Stimulated activated CD8-positive, alpha-beta memory T cell treated with anti-CD3 and anti-CD28 coated beads, Interleukin-7, amount 100 ng/mL, for 1 hour (primary cell): ENCODE results near the gene PPP1R3D.
"Not testable (repeated sequence)": the region's sequence is repeated elsewhere in the genome, so short reads cannot be mapped to it uniquely, and the experiment has no call there.

Experiments used
- DNase-seq, 2 donors: peaks; one replicate each; pipeline ENCODE4 v3.0.0-alpha.2; 2020; ENCODE audit warnings: low read depth in 2 of 2

Gene PPP1R3D, protein sequence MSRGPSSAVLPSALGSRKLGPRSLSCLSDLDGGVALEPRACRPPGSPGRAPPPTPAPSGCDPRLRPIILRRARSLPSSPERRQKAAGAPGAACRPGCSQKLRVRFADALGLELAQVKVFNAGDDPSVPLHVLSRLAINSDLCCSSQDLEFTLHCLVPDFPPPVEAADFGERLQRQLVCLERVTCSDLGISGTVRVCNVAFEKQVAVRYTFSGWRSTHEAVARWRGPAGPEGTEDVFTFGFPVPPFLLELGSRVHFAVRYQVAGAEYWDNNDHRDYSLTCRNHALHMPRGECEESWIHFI

DNA sequence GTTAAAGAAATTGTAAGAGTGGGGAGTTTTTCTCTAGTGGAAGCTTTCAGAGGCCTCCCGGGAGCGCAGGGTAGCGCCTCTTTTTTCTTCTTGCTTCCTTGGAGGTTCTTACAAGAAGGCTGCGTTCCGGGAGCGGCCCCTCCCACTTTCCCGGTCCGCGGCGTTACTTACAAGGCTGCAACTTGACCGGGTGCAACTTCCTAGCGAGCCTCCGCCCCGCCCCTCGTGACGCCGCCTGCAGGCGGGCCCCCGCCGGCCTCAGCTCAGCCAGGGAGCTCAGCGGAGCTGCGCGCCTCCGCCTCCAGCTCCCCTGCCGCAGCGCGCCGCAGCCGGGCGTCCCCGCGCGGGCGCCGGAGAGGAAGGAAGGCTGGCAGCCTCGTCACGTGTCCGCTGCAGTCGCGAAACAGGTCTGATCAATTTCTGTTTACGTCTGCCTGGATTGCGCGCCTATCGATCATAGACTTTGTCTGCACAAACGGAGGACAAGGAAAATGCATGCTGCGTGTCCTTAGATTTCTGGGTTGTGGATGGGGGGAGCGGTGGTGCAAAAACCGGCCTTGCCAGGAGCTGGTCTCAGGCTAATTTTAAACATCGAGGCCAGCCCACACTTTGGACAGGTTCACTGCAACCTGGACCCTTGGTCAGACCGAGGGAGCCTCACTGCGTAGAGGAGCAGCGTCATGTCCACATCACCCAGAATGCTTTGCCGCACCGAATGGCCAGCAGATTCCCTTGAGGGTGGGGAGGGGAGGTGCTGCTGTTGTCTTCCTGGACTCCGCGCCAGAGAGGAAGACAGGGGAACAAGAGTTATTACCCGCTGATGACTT is at the start of gene PPP1R3D, which contains the start of gene FAM217B:
TSS of gene PPP1R3D (minus strand) at position 177 of the 827 bp plus-strand sequence. CDS start 374 bp downstream, outside the sequence.
TSS of gene FAM217B (plus strand) at position 261 of the 827 bp plus-strand sequence. CDS start 3,555 bp downstream, outside the sequence.
- DNase-seq, result peak; percentile 73 to 82

DNA sequence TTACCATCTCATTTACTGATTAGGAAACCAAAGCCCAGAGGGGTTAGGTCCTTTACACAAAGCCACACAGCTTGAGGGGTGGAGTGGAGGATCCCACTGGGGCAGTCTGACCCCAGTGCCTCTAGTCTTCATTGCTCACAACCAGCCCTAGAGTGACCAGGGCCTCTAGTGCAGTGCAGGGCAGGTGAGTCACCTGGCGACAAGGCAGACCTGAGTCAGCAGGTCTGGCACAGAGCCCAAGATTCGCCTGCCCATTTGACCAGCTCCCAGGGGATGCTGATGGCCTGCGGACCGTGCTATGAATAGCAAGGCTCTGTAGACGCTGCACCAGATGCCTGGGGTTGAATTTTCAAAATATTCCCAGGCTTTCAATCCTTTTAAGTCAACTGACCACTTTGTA is 48.0 kb upstream of the PPP1R3D start:
- DNase-seq, result no peak

DNA sequence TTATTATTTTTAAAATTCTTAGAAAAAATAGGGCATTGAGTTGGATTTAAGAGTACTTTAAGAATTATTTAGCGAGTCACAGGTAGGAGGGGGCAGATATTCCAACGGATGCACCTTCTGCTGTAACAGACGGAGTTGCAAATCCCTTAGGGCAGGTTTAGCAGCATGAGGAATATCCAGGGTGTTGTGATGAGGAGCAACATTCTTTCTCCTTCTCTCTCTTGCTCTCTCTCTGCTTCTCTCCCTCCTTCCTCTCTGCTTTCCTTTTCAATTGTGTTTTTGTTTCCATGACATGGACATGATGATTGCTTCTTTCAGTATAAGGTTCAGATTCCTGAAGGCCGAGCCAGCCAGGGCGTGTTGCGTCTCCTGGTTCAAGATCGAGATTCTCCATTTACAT is 47.0 kb upstream of the PPP1R3D start:
- no peak for DNase-seq

DNA sequence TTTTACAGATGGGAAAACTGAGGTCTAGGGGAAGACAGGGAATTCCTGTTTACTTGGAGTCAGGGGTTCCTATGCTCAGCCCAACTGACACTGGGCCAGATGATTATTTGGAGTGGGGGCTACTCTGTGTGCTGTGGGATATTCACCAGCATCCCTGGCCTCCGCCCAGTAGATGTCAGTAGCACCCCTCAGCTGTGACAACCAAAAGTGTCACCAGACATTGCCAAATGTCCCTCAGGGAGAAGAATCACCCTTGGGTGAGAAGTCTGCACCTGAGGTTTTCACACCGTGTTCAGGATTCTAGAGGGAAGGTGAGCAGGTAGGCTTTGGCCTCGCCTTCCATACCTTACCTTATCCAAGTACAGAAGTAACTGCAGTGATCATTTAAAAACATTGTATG is 45.8 kb upstream of the PPP1R3D start:
- no peak for DNase-seq

DNA sequence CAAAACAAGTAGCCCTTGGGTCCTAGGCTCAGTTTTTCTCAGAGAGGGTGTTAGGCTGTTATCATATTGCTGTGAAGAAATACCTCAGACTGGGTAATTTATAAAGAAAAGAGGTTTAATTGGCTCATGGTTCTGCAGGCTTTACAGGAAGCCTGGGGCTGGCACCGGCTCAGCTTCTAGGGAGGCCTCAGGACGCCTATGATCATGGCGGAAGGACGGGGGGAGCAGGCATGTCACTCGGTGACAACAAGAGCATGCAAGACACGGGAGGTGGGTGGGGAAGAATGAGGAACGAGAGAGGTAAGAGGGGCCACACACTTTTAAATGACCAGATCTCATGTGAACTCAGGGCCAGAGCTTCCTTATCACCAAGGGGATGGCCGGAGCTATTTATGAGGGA is 45.1 kb upstream of the PPP1R3D start:
- DNase-seq, result no peak

DNA sequence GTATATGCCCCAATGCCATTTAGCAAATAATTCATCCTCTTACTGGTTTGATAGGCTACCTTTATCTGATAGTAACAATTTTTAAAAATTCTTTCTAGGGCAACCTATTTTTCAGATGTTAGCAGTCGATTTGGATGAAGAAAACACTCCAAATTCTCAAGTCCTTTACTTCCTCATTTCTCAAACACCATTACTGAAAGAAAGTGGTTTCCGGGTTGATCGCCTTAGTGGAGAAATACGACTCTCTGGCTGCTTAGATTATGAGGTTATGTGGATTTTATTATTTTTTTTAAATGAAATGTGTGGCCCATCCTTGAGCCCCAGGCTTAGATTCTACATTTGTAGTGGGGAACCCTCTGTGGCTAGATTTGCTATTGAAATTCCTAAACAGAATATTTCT is 44.4 kb upstream of the PPP1R3D start:
- no peak for DNase-seq

DNA sequence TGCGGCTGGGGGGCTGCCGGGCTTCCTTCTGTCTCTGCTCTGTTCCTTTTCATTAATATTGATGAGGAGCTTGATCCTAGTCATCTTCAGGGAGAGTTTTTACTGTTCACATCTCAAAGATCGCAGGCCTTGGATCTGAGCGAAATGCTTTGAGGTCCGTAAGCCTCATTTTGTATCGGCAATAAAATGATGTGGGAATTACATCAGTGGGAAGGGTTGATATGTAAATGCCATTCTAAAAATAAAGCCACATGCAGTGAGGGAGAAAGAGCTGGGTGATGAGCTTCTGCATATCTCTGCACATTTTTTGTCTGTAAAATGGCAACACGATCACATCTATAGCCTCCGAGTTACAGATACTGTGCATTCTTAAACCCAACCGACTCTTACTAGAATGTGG is 43.0 kb upstream of the PPP1R3D start:
- no peak for DNase-seq

DNA sequence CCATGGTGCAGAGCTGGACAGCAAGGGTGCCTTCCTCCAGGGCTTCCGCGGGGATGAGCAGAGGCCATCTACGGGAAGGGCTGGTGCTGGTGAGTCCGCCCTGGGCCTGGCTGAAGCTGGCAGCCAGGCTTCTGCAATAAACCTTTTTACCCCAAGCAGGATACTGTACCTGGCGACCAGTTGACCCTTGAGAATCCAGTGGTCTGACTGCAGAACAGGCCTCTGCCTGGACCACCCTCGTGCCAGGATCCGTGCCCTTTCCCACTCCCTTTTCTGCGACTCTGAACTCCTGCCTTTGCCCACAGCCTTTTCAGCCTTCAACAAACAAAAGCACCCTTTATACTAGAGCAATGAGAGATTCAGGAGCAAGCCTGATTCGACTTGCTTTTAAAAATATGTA is 37.0 kb upstream of the PPP1R3D start:
- DNase-seq, result no peak

DNA sequence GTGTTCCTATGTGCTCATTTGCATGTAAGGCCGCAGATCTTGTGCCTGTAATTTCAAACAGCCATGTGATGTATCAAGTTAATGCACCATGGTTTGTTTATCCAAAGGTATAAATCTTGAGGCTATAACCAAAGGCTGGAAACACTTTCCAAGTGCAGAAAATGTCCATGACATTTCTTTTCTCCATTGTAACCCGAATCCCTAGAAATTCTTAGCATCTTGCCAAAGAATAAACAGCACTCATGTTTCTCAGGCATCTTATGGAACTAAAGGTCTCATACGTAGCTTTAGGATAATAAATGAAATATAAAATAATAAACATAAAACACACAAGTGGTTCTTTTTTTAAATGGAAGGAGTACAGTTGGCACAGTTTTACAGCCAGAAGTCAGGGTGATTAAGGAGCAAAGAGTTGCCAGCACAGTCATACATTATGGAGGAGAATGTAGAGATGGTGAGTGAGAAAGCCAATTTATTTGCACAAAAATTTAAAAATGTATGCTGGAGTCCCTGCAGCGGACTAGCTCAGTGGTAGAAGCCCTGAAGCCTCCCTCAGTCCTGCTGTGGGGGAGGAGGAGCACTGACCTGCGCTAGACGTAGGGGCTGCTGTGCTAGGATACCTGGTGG is 36.2 kb upstream of the PPP1R3D start:
- DNase-seq, result no peak

DNA sequence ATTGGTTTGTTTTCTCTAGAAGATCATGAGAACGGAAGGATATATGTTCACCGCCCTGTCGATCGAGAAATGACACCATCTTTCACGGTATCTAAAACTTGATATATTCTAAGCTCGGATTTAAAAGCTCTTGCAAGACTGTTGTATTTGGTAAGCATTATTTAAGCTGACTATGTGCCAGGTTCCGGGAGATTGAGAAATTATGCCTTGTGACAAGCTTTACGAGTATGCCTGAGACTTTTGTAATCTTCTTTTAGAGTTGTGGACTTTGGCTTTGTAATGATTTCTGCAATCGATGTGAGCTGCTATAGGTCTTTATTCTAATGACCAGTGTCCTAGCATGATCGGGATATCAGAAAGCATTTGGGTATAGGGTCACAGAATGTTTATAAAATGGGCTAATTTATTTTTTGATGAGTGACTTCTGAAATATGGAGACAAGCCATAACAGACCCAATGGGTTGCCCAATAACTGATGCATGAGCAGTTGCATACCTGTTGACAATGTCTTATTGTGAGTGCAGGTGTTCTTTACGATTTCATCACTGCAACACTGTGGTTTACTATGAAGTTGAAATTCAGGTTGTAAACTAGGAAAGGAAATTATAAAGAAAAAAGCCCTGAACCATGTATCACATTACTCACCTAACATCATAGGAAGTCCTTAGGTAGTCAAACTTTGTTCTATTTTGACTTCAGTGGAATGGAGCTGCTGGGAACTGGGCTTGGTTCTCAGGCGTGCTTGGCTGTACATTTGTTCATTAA is 32.1 kb upstream of the PPP1R3D start:
- no peak for DNase-seq

DNA sequence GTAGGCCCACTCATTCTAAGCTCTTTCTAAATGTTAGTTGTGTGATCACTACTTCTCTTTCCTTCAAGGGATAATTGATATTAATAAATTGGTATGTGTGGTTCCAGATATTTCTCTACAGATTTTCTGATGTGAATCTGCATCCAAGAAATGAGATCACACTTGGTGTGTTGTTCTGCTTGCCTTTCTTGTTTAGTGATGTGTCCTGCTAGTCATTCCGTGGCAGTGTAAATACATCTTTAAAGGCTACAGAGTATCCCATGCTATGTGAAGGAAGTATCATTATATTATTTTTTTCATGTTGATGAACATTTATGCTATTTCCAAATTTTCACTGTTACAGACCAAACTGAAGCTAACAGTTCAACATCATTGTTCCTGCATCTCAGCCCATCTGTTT is 31.3 kb upstream of the PPP1R3D start:
- DNase-seq, result no peak

DNA sequence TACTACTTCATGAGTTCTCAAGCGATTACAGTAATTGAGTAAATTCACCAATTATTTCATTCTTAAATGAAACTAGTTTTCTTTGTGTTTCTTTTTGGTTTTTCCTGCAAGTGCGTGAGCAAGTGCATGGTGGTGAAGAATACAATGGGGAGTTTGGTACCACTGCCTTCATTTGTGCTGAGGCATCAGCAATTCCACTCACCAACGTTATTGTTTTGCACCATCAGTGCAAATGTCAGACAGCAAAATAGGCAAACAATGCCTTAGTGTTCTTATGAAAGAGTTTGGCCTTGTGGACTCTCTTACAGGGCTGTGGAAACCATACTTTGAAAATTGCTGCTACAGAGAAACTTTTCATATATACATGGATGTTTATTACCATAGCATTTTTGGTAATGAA is 26.3 kb upstream of the PPP1R3D start:
- DNase-seq, result no peak

DNA sequence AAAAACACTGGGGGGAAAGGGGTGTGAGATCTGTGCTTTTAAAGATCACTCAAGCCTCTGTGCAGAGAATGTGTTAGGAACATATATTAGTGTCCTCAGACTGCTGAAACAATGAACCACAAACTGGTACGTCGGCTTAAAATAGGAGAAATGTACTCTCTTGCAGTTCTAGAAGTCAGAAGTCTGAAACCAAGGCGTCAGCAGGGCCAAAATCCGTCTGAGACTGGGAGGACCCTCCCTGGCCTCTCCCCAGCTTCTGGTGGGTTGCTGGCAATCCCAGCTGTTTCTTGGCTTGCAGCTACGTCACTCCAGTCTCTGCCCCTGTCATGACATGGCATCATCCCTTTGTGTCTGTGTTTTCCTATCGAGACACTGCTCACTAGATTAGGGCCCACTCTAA is 22.1 kb upstream of the PPP1R3D start:
- no peak for DNase-seq

DNA sequence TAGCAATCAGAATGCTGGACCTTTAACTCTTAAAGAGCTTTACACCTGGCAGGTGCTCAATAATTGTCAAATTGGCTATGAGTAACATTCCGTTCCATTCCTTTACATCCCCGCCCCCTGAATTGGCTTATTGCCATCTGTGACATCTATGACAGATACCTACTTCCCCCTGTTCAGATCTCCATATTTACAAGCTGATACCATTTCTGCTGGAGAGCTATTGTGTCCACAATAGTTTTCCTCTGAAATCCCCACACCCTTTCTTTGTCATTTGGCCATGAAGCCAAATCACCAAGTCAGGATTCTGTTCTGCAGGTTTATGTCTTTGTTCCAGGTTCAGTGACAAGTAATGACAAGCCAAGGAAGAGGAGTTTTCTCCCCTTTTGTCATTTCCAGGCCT is 21.3 kb upstream of the PPP1R3D start:
- DNase-seq, result no peak

DNA sequence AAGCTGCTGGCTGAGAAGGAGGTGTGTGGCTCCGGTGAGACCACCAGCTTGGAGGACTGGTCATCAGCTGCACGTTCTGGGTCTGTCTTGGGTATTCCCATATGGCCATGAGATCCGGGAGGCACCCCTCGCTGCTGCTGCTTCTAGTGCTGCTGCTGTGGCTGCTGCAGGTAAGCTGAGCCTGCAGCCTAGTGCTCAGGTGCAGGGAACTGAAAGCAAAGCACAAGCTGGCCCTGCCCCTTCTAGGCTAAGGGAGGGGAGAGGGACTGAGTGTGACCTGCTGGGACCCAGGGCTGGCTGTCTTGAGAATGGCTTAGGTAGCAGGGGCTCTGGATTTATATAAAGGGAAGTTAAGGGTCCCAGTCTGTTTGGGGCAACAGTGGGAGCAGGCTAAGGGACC is 18.5 kb upstream of the PPP1R3D start:
- DNase-seq, result no peak

DNA sequence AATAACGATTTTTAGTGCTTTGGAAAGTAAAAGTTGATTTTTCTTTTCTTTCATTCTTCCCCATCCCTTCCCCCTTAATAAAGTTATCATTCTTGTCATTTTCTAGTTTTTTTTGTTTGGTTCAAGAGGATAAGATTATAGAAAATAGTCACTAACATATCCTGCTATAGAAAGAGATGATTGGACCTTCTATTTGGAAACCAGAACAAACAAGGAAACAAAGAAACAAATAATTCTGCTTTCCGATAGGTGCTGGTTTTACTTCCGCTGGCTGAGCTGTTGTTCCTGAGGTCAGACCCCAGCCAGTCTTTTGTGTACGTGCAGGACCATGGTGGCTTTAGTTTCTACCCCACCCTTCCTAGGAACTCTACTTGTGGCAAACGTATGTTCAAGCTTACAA is 18.0 kb upstream of the PPP1R3D start, which contains the start of gene CDH26:
TSS of gene CDH26 (plus strand) at position 301 of the 400 bp plus-strand sequence. CDS start 304 bp downstream, outside the sequence.
- DNase-seq, result no peak

DNA sequence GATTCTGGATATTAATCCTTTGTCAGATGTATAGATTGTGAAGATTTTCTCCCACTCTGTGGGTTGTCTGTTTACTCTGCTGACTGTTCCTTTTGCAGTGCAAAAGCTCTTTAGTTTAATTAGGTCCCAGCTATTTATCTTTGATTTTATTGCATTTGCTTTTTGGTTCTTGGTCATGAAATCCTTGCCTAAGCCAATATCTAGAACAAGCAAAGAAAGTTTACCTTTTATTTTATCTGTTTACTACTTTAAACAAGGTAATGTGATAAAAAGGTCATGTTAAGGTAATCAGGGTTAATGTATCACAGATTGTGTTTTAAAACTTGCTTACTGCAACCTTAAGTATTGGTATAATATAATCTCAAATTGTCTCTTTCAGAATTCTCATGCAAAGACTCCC is 17.5 kb upstream of the PPP1R3D start:
- not testable (repeated sequence) for DNase-seq

DNA sequence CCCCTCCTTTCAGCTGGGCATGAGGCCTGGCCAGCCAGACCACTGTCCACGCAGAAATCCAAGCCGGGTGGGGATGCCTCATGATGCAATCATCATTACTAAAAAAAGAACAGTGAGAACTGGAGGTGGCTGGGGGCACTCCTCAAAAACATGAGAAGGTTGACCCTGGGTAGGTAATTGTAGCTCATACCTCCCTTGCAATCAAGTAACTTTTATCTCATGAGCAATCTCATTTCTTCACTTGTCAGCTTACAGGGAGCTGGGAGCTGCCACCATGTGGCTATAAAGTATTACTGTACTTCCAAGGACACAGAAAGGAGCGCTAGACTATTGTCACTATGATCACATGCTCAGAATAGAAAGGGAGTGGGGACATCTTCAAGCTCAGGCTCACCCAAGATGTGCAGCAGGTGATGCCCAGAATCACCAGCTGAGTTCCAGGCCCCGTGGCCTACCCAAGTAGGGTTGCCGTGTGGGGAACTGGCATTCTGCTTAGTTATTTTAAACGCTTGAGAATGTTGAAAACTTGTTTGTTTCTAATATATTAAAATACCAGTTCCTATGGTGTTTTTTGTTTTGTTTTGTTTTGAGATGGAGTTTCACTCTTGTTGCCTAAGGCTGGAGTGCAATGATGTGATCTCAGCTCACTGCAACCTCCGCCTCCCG is 15.2 kb upstream of the PPP1R3D start:
- DNase-seq, result no peak

DNA sequence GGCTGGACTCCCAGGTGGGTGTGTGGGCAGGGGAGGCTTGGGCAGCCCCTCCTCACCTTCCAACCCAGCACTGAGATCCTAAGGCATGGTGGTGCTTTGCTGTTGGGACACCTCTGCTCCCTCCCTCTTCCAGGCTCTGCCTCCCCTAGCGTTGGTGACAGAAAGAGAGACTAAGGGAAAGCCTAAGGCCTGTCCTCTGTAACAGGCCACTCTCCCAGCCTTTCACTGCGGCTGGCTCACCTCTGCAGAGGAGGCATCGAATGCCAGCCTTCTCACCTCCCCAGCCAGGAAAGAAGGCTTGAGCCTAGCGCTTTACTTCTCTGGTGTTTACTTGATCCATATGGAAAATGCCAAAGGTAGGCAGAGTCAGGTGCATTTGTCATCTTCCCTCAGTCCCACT is 14.6 kb upstream of the PPP1R3D start:
- DNase-seq, result no peak

DNA sequence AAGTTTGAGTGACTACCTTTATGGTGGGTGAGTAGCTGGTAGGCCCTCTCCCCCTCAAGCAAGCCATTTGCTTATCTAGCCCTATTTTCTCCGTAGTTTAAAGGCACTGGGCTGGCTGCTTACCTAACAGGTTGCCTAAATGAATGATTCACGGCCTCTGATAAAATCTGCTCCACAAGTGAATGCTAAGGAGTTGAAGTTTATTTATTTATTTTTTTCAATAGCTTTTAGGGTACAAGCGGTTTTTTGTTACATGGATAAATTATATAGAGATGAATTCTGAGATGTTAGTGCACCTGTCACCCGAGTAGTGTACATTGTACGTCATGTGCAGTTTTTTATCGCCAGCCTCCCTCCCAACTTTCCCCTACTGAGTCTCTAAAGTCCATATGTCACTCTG is 9.8 kb upstream of the PPP1R3D start:
- no peak for DNase-seq
